Measurements from ENCODE around the gene TTPAL.

GRCh38 chr20:44518248-44518647 lies 42.6 kb downstream of the TTPAL start:
- no peak for TF ChIP-seq EZH2 (IDR thresholded peaks at IDR 0.05; ENCODE audit: borderline replicate concordance, control insufficient read depth, low read depth, low read length)
- no peak for TF ChIP-seq MXI1 (IDR thresholded peaks at IDR 0.05; ENCODE audit: low read depth, low read length)
- no peak for TF ChIP-seq ZNF207 (IDR thresholded peaks at IDR 0.05; ENCODE audit: borderline replicate concordance)
- TF ChIP-seq, protein P1, sequence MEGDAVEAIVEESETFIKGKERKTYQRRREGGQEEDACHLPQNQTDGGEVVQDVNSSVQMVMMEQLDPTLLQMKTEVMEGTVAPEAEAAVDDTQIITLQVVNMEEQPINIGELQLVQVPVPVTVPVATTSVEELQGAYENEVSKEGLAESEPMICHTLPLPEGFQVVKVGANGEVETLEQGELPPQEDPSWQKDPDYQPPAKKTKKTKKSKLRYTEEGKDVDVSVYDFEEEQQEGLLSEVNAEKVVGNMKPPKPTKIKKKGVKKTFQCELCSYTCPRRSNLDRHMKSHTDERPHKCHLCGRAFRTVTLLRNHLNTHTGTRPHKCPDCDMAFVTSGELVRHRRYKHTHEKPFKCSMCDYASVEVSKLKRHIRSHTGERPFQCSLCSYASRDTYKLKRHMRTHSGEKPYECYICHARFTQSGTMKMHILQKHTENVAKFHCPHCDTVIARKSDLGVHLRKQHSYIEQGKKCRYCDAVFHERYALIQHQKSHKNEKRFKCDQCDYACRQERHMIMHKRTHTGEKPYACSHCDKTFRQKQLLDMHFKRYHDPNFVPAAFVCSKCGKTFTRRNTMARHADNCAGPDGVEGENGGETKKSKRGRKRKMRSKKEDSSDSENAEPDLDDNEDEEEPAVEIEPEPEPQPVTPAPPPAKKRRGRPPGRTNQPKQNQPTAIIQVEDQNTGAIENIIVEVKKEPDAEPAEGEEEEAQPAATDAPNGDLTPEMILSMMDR (IDR thresholded peaks at IDR 0.05 in 2 of 3, conservative IDR thresholded peaks at IDR 0.05 in 1 of 3; ENCODE audit: control insufficient read depth in 2 of 3, extremely low read depth in 1 of 3, insufficient read depth in 1 of 3, low read depth in 3 of 3, low read length in 3 of 3): no peak
- TF ChIP-seq, protein P2, sequence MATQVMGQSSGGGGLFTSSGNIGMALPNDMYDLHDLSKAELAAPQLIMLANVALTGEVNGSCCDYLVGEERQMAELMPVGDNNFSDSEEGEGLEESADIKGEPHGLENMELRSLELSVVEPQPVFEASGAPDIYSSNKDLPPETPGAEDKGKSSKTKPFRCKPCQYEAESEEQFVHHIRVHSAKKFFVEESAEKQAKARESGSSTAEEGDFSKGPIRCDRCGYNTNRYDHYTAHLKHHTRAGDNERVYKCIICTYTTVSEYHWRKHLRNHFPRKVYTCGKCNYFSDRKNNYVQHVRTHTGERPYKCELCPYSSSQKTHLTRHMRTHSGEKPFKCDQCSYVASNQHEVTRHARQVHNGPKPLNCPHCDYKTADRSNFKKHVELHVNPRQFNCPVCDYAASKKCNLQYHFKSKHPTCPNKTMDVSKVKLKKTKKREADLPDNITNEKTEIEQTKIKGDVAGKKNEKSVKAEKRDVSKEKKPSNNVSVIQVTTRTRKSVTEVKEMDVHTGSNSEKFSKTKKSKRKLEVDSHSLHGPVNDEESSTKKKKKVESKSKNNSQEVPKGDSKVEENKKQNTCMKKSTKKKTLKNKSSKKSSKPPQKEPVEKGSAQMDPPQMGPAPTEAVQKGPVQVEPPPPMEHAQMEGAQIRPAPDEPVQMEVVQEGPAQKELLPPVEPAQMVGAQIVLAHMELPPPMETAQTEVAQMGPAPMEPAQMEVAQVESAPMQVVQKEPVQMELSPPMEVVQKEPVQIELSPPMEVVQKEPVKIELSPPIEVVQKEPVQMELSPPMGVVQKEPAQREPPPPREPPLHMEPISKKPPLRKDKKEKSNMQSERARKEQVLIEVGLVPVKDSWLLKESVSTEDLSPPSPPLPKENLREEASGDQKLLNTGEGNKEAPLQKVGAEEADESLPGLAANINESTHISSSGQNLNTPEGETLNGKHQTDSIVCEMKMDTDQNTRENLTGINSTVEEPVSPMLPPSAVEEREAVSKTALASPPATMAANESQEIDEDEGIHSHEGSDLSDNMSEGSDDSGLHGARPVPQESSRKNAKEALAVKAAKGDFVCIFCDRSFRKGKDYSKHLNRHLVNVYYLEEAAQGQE (IDR thresholded peaks at IDR 0.05; ENCODE audit: low read depth, low read length): no peak
- no peak for TF ChIP-seq ETV6 (conservative IDR thresholded peaks at IDR 0.05 in 1 of 2, IDR thresholded peaks at IDR 0.05 in 1 of 2; ENCODE audit: borderline replicate concordance in 1 of 2, low read depth in 1 of 2)
- TF ChIP-seq SUPT20H (IDR thresholded peaks at IDR 0.05; ENCODE audit: borderline replicate concordance, control insufficient read depth, low read depth, low read length): no peak

Measured in GM12878 (cell line).